A673 (cell line): ENCODE measurements around the gene PKNOX2. TPM values are rescaled to one million over a fixed set of nuclear protein-coding genes. Genes with fewer than 3 reads are reported as not detected.

Source experiments
- BruUV-seq: library from RNA; stranded (reverse); fragments of 400-500 nt; replicated peaks from 2 replicates; lab custom pipeline; 2021; lab: Mats Ljungman, UMichigan
- CTCF ChIA-PET: fragments of 300-600 bp; sonication (Branson Sonifier 250); formaldehyde crosslinking; loops from one replicate; lab custom pipeline; 2022; ENCODE audit warnings: antibody characterized with exemption; lab: Charles Lee
- POLR2A ChIA-PET: fragments of 300-600 bp; sonication (Branson Sonifier 250); formaldehyde crosslinking; loops from one replicate; lab custom pipeline; 2022; ENCODE audit warnings: antibody characterized with exemption; ENCODE audit not compliant: low non-redundant PET; lab: Charles Lee
- DNase-seq: peaks from one replicate; pipeline ENCODE4 v3.0.0-alpha.2; 2015; ENCODE audit warnings: low spot score
- H3K27ac ChIP-seq: fragments of 200-600 bp; sonication (generic); 2 replicates; pipeline ENCODE4 v1.5.1; 2016; ENCODE audit warnings: mixed run types, low read depth, mild to moderate bottlenecking, mixed read lengths, antibody characterized with exemption, low read length; ENCODE audit not compliant: poor library complexity, severe bottlenecking
- H3K27me3 ChIP-seq: fragments of 200-600 bp; sonication (generic); replicated peaks from 2 replicates; pipeline ENCODE4 v1.6.1; 2017; ENCODE audit warnings: mixed run types, low read depth, mild to moderate bottlenecking, mixed read lengths, antibody characterized with exemption, low read length; ENCODE audit not compliant: insufficient read depth, poor library complexity
- H3K36me3 ChIP-seq: fragments of 200-600 bp; sonication (generic); 2 replicates; pipeline ENCODE4 v1.6.1; 2016; ENCODE audit warnings: mixed run types, mild to moderate bottlenecking, mixed read lengths, antibody characterized with exemption, low read length; ENCODE audit not compliant: insufficient read depth, poor library complexity, severe bottlenecking
- H3K4me1 ChIP-seq: fragments of 200-600 bp; sonication (generic); 2 replicates; pipeline ENCODE4 v1.6.1; 2017; ENCODE audit warnings: mixed run types, mild to moderate bottlenecking, mixed read lengths, antibody characterized with exemption, low read length; ENCODE audit not compliant: insufficient read depth, poor library complexity, severe bottlenecking
- H3K4me3 ChIP-seq: fragments of 200-600 bp; sonication (generic); 2 replicates; pipeline ENCODE4 v1.5.1; 2016; ENCODE audit warnings: low read depth, mixed run types, mild to moderate bottlenecking, mixed read lengths, low read length; ENCODE audit not compliant: poor library complexity, severe bottlenecking
- H3K9me3 ChIP-seq: fragments of 200-600 bp; sonication (generic); 2 replicates; pipeline ENCODE4 v1.6.1; 2016; ENCODE audit warnings: mixed run types, low read depth, mild to moderate bottlenecking, mixed read lengths, antibody characterized with exemption, low read length; ENCODE audit not compliant: poor library complexity, severe bottlenecking
- EZH2 ChIP-seq: fragments of 200-600 bp; sonication (generic); IDR thresholded peaks from 2 replicates; pipeline ENCODE4 v1.6.1; 2017; ENCODE audit warnings: borderline replicate concordance, low read depth, mild to moderate bottlenecking, mixed read lengths, antibody characterized with exemption, low read length; ENCODE audit not compliant: poor library complexity, severe bottlenecking
- intact Hi-C: fragments of 100-400 bp; cut with micrococcal nuclease; formaldehyde crosslinking; loops from one replicate; pipeline ENCODE4 v1.10.0; 2022; ENCODE audit not compliant: unreplicated experiment
- total RNA-seq: library from RNA; stranded (reverse); gene quantifications from 2 replicates; pipeline ENCODE4 v1.2.3, GENCODE V29; 2021
- TF ChIP-seq, protein P1 (sequence below): fragments of 300-800, 200-600 bp; sonication (generic); conservative IDR thresholded peaks from 2 replicates; pipeline ENCODE4 v1.5.1; 2017; ENCODE audit warnings: low read depth, mild to moderate bottlenecking, antibody characterized with exemption, low read length, moderate library complexity, mixed read lengths

PKNOX2 gene
- total RNA-seq, 1 experiment from 2014 or later = 1.1 TPM

DNA sequence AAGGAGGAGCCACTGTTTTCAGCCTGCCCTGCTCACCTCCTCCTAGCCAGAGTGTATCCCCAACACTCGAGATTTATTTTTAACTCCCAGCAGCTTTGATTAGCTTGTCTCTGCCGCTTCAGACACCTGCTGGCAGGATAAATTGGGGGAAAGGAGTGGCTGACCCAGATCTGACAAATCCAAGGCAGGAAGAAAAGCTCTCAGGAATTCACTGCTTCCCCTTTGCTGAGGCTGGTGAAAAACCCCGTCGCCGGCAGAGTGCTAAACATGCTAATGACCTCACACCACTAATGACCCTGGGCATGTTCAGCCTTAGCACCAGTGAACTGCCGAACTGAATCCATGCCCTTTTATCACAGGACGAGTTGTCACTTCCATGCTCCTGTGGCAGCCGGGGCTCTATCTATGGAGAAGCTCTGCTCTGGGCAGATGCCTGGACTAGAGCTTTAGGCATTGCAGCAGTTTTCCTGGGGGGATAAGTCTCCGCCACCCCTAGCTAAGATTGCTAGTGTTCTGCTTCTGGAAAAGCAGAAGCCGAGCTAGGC is 279.3 kb downstream of the PKNOX2 start:
- CTCF ChIA-PET = no interaction called here
- POLR2A ChIA-PET = no interaction called here
- intact Hi-C loops = no loop called here

DNA sequence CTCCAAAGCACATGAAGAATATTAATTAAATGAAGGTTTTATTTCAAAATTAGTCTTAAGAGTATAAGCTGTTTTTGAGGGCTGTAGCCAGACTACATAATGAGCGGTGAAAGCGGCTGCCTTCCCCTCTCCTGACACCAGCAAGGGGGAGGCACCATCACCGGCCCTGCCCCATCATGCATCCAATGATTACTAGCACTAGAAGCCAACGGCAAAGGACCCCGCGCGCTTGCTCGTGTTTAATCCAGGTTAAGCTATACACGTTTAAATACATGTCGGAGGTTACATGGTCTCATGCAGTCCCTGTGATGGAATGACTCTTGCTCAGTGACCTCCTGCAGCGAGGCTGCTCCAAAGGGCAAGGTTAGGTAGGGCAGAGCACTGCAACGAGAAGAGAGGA is 281.2 kb downstream of the PKNOX2 start:
- DNase-seq = no peak
- Histone ChIP-seq H3K27ac (no peak overlapping the region), H3K4me3 (no peak overlapping the region), H3K4me1 (no peaks in the 10 kb centered on the region), H3K27me3 (peaks cover 11% of the 10 kb centered on the region), H3K9me3 (no peaks in the 10 kb centered on the region), H3K36me3 (no peaks in the 10 kb centered on the region)
- ChIA-PET POLR2A (no interaction called here), CTCF (no interaction called here)
- no TSS peak for BruUV-seq
- TF ChIP-seq, protein P1, sequence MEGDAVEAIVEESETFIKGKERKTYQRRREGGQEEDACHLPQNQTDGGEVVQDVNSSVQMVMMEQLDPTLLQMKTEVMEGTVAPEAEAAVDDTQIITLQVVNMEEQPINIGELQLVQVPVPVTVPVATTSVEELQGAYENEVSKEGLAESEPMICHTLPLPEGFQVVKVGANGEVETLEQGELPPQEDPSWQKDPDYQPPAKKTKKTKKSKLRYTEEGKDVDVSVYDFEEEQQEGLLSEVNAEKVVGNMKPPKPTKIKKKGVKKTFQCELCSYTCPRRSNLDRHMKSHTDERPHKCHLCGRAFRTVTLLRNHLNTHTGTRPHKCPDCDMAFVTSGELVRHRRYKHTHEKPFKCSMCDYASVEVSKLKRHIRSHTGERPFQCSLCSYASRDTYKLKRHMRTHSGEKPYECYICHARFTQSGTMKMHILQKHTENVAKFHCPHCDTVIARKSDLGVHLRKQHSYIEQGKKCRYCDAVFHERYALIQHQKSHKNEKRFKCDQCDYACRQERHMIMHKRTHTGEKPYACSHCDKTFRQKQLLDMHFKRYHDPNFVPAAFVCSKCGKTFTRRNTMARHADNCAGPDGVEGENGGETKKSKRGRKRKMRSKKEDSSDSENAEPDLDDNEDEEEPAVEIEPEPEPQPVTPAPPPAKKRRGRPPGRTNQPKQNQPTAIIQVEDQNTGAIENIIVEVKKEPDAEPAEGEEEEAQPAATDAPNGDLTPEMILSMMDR = no peak
- no peak for TF ChIP-seq EZH2
- intact Hi-C loops = no loop called here

More for the DNA sequence above, 279.3 kb downstream of the PKNOX2 start:
- Histone ChIP-seq H3K27me3 (peaks cover 14% of the 10 kb centered on the region), H3K9me3 (no peaks in the 10 kb centered on the region), H3K27ac (no peak overlapping the region), H3K36me3 (no peaks in the 10 kb centered on the region), H3K4me3 (no peak overlapping the region), H3K4me1 (no peaks in the 10 kb centered on the region)
- TF ChIP-seq EZH2 = no peak
- TF ChIP-seq, protein P1 = no peak
- no peak for DNase-seq
- no TSS peak for BruUV-seq

DNA sequence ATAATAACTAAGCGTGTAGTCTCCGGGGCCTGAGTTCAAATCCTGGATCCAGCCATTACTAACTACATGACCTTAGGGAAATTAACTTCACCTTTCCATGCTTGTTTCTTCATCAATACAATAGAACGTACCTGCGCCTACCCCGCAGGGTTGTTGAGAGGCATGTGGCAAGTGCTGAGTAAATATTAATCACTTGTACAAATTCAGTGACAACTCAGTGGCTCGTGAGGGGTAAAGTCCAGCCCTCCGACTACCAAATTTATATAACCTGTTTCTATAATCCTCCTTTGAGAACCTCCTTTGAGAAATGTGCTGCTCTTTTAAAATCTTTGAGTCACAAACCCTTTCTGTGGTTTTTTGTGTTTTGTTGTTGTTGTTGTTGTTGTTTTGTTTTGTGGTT is 281.7 kb downstream of the PKNOX2 start:
- Histone ChIP-seq H3K9me3 (no peaks in the 10 kb centered on the region), H3K36me3 (no peaks in the 10 kb centered on the region), H3K4me3 (no peak overlapping the region), H3K4me1 (peaks cover under 1% of the 10 kb centered on the region), H3K27ac (no peak overlapping the region), H3K27me3 (peaks cover 6% of the 10 kb centered on the region)
- intact Hi-C loops = no loop called here
- no TSS peak for BruUV-seq
- POLR2A ChIA-PET = no interaction called here
- CTCF ChIA-PET = interaction anchor here (0.8 kb wide), 1 partner anchor 307 kb away, joined by 3 read pairs; no protein-coding TSS in a partner anchor
- TF ChIP-seq EZH2 = no peak
- TF ChIP-seq, protein P1 = no peak
- no peak for DNase-seq
